ENCODE measurements around the gene MAGI2. TPM values are rescaled to one million over a fixed set of nuclear protein-coding genes. Genes with fewer than 3 reads are reported as not detected.
A peak's percentile ranks its signal among the peaks of the same experiment; 100 is the strongest.

MAGI2 gene
- total RNA-seq, 1 donor from 2014 or later = 0.40 TPM

GRCh38 chr7:79452032-79452494 lies 1.4 kb downstream of the MAGI2 start:
- peak; percentile 74 to 88 for DNase-seq (ENCODE audit: low read depth in 2 of 2)

- DNase-seq (ENCODE audit: low read depth in 2 of 2) = peak in 1 of 2 donors; percentile 3
Measured at GRCh38 chr7:79451580-79451979, 1.9 kb downstream of the MAGI2 start.

GRCh38 chr7:79442766-79443165 lies 10.7 kb downstream of the MAGI2 start:
- DNase-seq (ENCODE audit: low read depth in 2 of 2) = peak in 1 of 2 donors; percentile 49

- DNase-seq (ENCODE audit: low read depth in 2 of 2) = no peak
Measured at GRCh38 chr7:79436378-79436777, 17.1 kb downstream of the MAGI2 start.

DNA sequence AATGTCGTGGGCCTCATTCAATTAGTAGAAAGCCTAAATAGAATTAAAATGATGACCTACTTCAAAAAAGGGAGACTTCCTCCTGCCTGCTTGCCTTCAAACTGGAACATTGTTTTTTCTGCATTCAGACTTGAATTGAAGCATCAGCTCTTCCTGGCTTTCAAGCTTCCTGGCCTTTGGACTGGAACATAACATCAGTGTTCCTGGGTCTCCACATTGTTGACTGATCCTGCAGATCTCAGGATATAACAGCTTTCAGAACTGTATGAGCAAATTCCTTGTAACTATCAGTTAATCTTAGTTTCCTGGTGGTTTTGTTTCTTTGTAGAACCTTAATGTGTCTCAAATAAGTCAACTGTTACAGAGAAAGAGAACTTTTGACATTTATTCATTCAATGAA lies 18.6 kb downstream of the MAGI2 start:
- peak in 1 of 2 donors; percentile 73 for DNase-seq (ENCODE audit: low read depth in 2 of 2)

DNA sequence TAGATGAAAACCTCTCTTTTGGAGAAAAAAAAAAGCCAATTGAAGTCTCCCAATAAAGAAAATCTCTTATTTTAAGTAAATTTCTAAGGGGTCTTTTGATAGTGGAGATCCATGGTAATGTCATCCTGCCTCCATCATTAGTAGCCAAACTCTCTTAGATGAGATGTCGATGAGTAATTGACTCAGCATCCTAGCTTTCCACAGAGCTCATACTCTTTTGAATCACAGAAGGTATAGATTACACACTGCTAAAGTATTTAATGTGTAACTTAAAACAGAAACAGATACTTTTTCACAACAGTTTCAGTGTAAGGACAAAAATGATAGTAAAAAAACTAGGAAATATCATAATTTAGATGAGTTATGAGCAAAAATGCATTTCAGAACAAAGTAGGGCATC lies 19.4 kb downstream of the MAGI2 start:
- peak in 1 of 2 donors; percentile 42 for DNase-seq (ENCODE audit: low read depth in 2 of 2)

GRCh38 chr7:79430391-79430790 lies 23.1 kb downstream of the MAGI2 start:
- DNase-seq (ENCODE audit: low read depth in 2 of 2) = no peak

GRCh38 chr7:79425665-79426064 lies 27.8 kb downstream of the MAGI2 start:
- no peak for DNase-seq (ENCODE audit: low read depth in 2 of 2)

DNA sequence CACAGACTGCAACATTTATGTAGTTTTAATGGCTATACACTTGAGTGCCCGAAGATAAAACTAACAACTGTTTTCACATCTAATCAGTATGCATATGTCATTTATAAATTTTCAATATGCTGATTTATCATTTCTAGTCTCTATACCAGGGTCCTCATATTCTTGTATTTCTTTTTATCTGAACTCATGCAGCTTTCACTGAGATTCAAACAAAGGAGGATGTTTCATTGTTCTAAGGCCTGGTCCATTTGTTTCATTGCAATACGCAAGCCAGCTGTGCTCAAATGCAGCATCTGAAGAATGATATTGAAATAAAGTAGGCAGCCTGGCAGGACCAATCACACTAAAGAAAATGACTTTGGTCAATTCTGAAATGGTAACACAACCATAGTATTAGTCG lies 31.7 kb downstream of the MAGI2 start:
- DNase-seq (ENCODE audit: low read depth in 2 of 2) = no peak

GRCh38 chr7:79420464-79420863 lies 33.0 kb downstream of the MAGI2 start:
- peak in 1 of 2 donors; percentile 54 for DNase-seq (ENCODE audit: low read depth in 2 of 2)

GRCh38 chr7:79414910-79415309 lies 38.6 kb downstream of the MAGI2 start:
- no peak for DNase-seq (ENCODE audit: low read depth in 2 of 2)

GRCh38 chr7:79412915-79413314 lies 40.6 kb downstream of the MAGI2 start:
- no peak for DNase-seq (ENCODE audit: low read depth in 2 of 2)

- no peak for DNase-seq (ENCODE audit: low read depth in 2 of 2)
Measured at GRCh38 chr7:79412438-79412837, 41.0 kb downstream of the MAGI2 start.

DNA sequence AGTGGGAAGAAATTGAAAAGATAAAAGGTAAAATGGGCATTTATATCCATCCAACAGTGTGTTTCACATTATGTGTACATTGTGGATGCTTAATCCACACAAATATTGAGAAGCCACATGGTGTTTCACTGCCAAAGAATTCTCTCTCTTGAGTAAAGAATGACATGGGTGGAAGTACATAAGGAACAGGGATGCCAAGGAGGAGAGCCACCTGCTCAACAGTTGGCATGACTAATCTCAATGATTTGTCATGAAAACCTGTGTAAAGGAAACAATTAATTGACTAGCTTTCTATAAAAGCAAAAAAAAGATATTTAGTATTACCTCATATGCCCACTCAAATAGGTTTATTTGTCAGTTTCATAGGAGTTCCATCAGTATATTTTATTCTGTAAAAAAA lies 43.1 kb downstream of the MAGI2 start:
- DNase-seq (ENCODE audit: low read depth in 2 of 2) = no peak

DNA sequence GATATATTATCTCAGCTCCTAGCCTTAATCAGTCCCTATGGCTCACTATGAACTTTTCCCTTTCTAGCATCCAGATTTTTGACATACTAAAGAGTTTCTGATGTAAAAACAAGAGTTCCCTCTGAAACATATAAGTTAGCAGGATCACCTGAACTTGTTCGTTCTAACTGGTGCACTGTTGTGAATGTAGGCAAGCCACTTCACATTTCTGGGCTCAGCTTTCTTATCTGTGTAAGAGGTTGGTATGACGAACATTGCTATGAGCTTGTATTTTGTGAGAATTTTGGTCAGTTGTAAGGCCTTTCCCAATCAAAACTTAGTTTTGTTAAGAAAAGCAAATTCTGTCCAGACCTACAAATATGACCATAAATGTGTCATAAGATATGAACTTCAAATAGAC lies 46.1 kb downstream of the MAGI2 start:
- no peak for DNase-seq (ENCODE audit: low read depth in 2 of 2)

DNA sequence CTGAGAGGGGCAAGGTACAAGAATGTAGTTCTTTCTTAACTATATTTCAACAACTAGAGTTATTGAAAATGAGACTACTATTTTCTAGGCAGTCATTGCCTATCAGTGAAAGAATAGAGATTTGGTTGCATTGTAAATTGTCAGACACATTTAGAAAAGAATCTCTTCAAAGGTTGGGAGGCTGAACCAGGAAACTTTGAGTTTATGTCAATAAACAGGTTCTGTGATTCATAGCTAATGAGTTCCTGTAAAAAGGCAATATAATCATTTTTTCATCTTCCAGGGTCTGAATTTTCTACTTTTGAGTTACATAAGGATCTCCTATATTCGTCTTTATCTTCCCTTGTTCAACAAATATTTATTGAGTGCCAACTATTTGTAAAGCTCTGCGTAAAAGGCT lies 47.1 kb downstream of the MAGI2 start:
- DNase-seq (ENCODE audit: low read depth in 2 of 2) = peak in 1 of 2 donors; percentile 41

DNA sequence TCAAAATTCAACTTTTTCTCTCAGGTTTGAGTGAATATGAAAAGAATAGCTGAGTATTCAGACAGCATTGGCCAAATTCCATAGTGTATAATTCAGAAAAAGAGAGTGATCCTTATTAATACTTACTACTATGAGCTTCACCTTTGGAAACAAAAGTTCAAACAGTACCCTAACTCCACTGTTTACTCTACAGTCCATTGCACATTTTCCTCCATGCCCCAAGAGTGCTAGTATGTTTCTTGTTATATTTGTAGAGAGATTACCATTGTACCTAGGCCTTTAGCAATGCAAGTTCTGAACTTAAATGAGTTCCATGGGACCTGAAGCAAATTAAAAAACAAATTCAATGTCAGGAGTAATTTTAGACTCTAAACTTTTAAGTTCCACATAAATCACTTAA lies 48.1 kb downstream of the MAGI2 start:
- no peak for DNase-seq (ENCODE audit: low read depth in 2 of 2)

DNA sequence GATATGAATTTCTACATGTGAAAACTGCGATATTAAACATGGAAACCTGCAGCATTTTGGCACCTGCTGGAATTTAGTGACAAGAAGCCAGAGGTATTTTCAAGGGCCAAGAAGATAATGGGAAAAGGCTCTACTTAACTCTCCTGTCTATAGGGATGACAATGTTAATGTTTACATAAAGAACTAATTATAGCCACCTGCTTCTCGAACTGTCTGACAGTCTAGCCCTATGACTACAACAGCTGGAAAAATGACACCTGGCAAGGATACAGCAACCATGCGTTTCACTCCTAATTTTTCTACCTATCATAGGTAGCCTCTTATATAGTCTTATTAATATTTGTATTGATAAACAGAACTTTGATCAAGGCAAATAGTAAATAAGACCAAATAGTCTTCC lies 49.6 kb downstream of the MAGI2 start:
- DNase-seq (ENCODE audit: low read depth in 2 of 2) = no peak

- no peak for DNase-seq (ENCODE audit: low read depth in 2 of 2)
Measured at GRCh38 chr7:79403451-79403850, 50.0 kb downstream of the MAGI2 start.

GRCh38 chr7:79401254-79401653 lies 52.2 kb downstream of the MAGI2 start:
- DNase-seq (ENCODE audit: low read depth in 2 of 2) = no peak

DNA sequence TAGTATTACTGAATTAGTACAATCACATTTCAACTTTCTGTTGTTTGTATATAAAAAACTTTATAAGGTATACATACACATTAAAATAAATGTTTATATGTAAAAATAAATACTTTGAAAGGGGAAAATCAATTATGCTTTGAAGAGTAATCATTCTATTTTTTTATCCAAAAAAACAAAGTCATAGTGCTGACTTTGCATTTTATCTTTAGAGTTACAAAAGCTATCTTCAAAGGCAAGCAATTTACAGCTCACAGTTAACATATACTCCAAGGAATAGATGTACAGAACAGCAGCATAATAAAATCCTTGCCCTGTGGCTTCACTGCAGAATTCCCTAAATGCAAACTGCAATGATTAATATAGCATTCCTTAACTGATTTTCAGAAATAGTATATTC lies 53.2 kb downstream of the MAGI2 start:
- no peak for DNase-seq (ENCODE audit: low read depth in 2 of 2)

DNA sequence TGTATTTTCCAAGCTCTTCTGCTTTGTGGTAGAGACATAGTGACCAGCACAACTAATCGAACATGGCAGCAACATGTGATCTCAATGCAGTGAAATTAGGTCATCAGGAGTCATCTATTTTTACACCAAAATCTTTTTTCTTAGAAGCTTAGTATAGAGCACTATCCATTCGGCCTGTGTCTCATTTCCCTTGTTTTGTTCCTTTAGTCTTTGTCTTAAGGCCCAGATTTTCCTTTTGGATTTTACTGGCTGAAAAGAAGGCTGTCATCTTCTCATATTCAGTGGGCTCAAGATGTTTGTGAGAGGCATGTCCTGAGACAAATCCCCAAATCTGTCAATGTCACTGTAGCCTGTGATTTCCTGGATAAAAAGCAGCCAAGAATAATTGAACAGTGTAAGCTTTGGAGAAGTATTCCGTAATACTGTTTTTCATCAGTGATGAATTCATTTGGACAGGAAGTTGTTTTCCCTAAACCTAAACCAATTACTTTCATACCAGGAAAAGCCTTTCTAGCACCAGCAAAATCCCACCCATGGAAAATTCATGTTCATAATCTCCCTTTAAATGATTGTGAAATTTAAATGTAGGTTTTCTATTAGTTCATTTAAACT lies 55.2 kb downstream of the MAGI2 start:
- DNase-seq (ENCODE audit: low read depth in 2 of 2) = peak; percentile 10 to 90

DNA sequence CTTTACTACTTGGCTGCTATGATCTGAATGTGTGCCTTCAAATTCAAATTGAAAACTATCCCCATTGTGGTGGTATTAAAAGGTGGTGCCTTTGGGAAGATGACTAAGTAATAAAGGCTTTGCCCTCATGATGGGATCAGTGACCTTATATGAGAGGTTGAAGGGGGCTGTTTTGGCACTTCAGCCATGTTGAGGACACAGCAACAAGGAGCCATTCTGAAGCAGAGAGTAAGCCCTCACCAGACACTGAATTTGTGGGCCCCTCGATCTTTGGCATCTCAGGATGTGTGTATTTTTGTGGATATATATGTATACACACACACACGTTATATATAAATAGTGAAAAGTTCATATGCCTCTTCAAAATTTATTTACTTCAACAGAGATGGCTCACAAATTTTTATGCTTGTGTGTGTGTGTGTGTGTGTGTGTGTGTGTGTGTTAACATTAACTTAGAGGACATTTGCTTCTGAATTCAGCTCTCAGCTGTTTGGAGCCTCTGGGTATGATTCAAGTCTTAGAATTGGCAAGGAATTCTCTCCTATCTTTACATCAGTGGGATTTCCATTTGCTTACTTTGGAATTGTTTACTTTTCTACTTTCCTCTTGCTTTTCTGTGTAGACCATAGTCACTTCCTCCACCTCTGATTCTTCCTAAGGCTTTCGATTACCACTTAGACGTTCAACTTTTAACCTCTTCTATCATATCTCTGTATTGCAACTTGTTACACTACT lies 66.6 kb downstream of the MAGI2 start:
- peak in 1 of 2 donors; percentile 95 for DNase-seq (ENCODE audit: low read depth in 2 of 2)

Data from lung microvascular endothelial cell (primary cell).